Kidney (tissue), 14 donors: ENCODE results near the gene HSP90AB1. TPM values are rescaled to one million over a fixed set of nuclear protein-coding genes. Genes with fewer than 3 reads are reported as not detected.
"Not testable (repeated sequence)": the region's sequence is repeated elsewhere in the genome, so short reads cannot be mapped to it uniquely, and the experiment has no call there.

Source experiments
- DNase-seq, 5 donors: peaks; one replicate each; pipeline ENCODE4 v3.0.0-alpha.2; 2013 to 2020
- FAIRE-seq: peaks from 2 replicates; lab custom pipeline; 2012; peaks lifted over from hg19 to GRCh38; lab: Jason Lieb, UNC
- H3K27ac ChIP-seq, 2 donors: one replicate each; pipeline ENCODE4 v1.7.0; 2013; ENCODE audit warnings: low read depth in 2 of 2, low read length in 2 of 2, inconsistent platforms in 1 of 2
- H3K27me3 ChIP-seq: one replicate; pipeline ENCODE4 v1.7.1; 2013; ENCODE audit warnings: low read length, inconsistent platforms; ENCODE audit not compliant: control insufficient read depth, insufficient read depth
- H3K36me3 ChIP-seq, 3 donors: one replicate each; pipeline versions ENCODE4 v1.7.0 to v1.7.1; 2013; ENCODE audit warnings: low read length in 3 of 3, control low read depth in 1 of 3, inconsistent platforms in 1 of 3; ENCODE audit not compliant: insufficient read depth in 3 of 3, control insufficient read depth in 2 of 3
- H3K4me1 ChIP-seq, 3 donors: one replicate each; pipeline versions ENCODE4 v1.7.0 to v1.7.1; 2013; ENCODE audit warnings: low read length in 3 of 3, inconsistent platforms in 1 of 3, low read depth in 1 of 3; ENCODE audit not compliant: control insufficient read depth in 2 of 3, insufficient read depth in 2 of 3
- H3K4me3 ChIP-seq, 3 donors: one replicate each; pipeline versions ENCODE4 v1.7.0 to v1.8.1; 2013; ENCODE audit warnings: low read length in 3 of 3, control low read depth in 1 of 3, inconsistent platforms in 1 of 3
- H3K9ac ChIP-seq, 3 donors: one replicate each; pipeline versions ENCODE4 v1.7.0 to v1.7.1; 2013; ENCODE audit warnings: low read length in 3 of 3, control low read depth in 1 of 3, inconsistent platforms in 1 of 3
- H3K9me3 ChIP-seq, 3 donors: one replicate each; pipeline versions ENCODE4 v1.7.0 to v1.7.1; 2013; ENCODE audit warnings: low read length in 3 of 3, control low read depth in 1 of 3, inconsistent platforms in 1 of 3; ENCODE audit not compliant: control insufficient read depth in 2 of 3, insufficient read depth in 1 of 3
- intact Hi-C: fragments of 100-400 bp; cut with DNase I; formaldehyde crosslinking; loops from one replicate; pipeline ENCODE4 v1.11.1; 2022
- polyA plus RNA-seq: library from polyadenylated mRNA; stranded (reverse); fragments of 350-450 nt; fragmentation: Illumina TruSeq; extraction: RNeasy Lipid Tissue Mini Kit (QIAGEN cat#74804); gene quantifications from one replicate; pipeline ENCODE4 v1.2.3, GENCODE V29; 2014; ENCODE audit warnings: low read depth, low replicate concordance; ENCODE audit not compliant: insufficient read depth
- total RNA-seq: library from RNA; stranded (reverse); fragmentation: NEBNext Ultra II Directional; extraction: Animal tissue kit (Norgen Biotek cat#: 25700); gene quantifications from one replicate; pipeline ENCODE4 v1.2.1, GENCODE V29; 2021
- TF ChIP-seq, protein P1 (sequence below): IDR thresholded peaks from 3 replicates; pipeline ENCODE4 v1.5.1; 2012; ENCODE audit warnings: mild to moderate bottlenecking, moderate library complexity, borderline replicate concordance; ENCODE audit not compliant: insufficient read depth; ENCODE audit errors: extremely low read depth
- donor health status: control.
- donor health status: control.
- donor health status: control.
- donor health status: control.
- donor health status: control.
- donor health status: DM: yes; HTN: yes; CAD: no.
- donor health status: Normal renal cell carcinoma (clear cell type).

HSP90AB1 gene
- total and polyA plus RNA-seq, 2 donors from 2014 or later, result 499 to 551 TPM

DNA sequence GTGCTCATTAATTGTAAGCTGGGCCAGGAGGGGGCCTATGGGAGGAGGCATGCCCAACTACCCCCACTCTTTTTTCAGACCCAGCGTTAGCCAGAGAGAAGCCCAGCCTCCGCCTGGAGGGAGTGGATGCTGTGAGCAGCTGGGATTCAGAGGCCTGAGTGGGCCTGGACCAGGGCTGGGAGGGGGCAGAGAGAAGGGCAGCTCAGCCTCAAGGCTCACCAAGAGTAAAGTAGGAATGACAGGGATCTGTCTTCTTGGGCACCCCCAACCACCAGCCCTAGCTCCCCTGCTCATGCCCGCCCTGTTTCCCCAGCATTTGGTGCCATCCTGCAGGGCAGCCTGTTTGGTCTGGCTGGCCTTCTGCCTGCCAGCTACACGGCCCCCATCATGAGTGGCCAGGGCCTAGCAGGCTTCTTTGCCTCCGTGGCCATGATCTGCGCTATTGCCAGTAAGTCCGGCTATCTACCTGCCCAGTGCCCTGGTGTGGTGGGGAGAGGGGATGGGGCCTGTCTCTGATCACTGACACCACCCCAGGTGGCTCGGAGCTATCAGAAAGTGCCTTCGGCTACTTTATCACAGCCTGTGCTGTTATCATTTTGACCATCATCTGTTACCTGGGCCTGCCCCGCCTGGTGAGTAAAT is 16.7 kb upstream of the HSP90AB1 start:
- H3K36me3 ChIP-seq, result peaks cover 0 to 5% (median 0%) of the 10 kb centered on the region in 3 donors
- H3K4me1 ChIP-seq, result peaks cover 0 to 31% (median 27%) of the 10 kb centered on the region in 3 donors
- FAIRE-seq (no peak), DNase-seq (no peak)
- no peak overlapping the region for H3K4me3 ChIP-seq
- H3K27ac ChIP-seq, result no peak overlapping the region
- H3K9ac ChIP-seq, result no peak overlapping the region
- intact Hi-C loops, result no loop called here
- TF ChIP-seq, protein P1, sequence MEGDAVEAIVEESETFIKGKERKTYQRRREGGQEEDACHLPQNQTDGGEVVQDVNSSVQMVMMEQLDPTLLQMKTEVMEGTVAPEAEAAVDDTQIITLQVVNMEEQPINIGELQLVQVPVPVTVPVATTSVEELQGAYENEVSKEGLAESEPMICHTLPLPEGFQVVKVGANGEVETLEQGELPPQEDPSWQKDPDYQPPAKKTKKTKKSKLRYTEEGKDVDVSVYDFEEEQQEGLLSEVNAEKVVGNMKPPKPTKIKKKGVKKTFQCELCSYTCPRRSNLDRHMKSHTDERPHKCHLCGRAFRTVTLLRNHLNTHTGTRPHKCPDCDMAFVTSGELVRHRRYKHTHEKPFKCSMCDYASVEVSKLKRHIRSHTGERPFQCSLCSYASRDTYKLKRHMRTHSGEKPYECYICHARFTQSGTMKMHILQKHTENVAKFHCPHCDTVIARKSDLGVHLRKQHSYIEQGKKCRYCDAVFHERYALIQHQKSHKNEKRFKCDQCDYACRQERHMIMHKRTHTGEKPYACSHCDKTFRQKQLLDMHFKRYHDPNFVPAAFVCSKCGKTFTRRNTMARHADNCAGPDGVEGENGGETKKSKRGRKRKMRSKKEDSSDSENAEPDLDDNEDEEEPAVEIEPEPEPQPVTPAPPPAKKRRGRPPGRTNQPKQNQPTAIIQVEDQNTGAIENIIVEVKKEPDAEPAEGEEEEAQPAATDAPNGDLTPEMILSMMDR, result no peak
- H3K27me3 ChIP-seq, result no peaks in the 10 kb centered on the region
- H3K9me3 ChIP-seq, result no peaks in the 10 kb centered on the region

DNA sequence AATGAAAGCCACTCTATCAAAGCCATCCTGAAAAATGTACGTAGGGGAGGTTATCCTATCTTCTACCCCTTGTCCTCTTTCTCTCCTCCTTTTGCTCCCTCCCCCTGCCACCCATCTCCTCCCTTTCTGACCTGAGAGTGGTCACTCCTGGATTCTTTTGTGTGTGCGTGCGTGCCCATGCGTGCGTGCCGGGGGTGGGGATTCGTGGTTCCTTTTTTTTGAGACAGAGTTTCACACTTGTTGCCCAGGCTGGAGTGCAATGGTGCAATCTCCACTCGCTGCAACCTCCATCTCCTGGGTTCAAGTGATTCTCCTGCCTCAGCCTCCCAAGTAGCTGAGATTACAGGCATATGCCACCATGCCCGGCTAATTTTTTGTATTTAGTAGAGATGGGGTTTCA is 15.5 kb upstream of the HSP90AB1 start:
- H3K4me1 ChIP-seq, result peaks cover 0 to 28% (median 24%) of the 10 kb centered on the region in 3 donors
- H3K27me3 ChIP-seq, DNase-seq, FAIRE-seq, H3K27ac ChIP-seq, intact Hi-C loops, H3K9ac ChIP-seq, H3K4me3 ChIP-seq, H3K36me3 ChIP-seq, H3K9me3 ChIP-seq: not testable (repeated sequence)

- TF ChIP-seq, protein P1, result no peak
- H3K27ac ChIP-seq, result no peak overlapping the region
- intact Hi-C loops, result no loop called here
- no peaks in the 10 kb centered on the region for H3K27me3 ChIP-seq
- no peak for FAIRE-seq
- no peak for DNase-seq
- no peak overlapping the region for H3K4me3 ChIP-seq
- H3K9ac ChIP-seq, result no peak overlapping the region
- peaks cover 0 to 28% (median 24%) of the 10 kb centered on the region in 3 donors for H3K4me1 ChIP-seq
- H3K36me3 ChIP-seq, result peaks cover 0 to 5% (median 0%) of the 10 kb centered on the region in 3 donors
- H3K9me3 ChIP-seq, result no peaks in the 10 kb centered on the region
These were observed 14.0 kb upstream of the HSP90AB1 start for GRCh38 chr6:44232676-44233566.

DNA sequence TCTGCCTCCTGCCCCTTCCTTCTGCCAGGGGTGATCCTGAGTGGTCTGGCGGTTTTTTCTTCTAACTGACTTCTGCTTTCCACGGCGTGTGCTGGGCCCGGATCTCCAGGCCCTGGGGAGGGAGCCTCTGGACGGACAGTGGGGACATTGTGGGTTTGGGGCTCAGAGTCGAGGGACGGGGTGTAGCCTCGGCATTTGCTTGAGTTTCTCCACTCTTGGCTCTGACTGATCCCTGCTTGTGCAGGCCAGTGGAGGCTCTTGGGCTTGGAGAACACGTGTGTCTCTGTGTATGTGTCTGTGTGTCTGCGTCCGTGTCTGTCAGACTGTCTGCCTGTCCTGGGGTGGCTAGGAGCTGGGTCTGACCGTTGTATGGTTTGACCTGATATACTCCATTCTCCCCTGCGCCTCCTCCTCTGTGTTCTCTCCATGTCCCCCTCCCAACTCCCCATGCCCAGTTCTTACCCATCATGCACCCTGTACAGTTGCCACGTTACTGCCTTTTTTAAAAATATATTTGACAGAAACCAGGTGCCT is 13.3 kb upstream of the HSP90AB1 start:
- H3K27ac ChIP-seq, result no peak overlapping the region
- TF ChIP-seq, protein P1, result no peak
- H3K9me3 ChIP-seq, result no peaks in the 10 kb centered on the region
- peaks cover 0 to 5% (median 0%) of the 10 kb centered on the region in 3 donors for H3K36me3 ChIP-seq
- H3K9ac ChIP-seq, result no peak overlapping the region
- FAIRE-seq, result no peak
- no peak for DNase-seq
- peaks cover 0 to 28% (median 27%) of the 10 kb centered on the region in 3 donors for H3K4me1 ChIP-seq
- intact Hi-C loops, result no loop called here
- no peak overlapping the region for H3K4me3 ChIP-seq
- no peaks in the 10 kb centered on the region for H3K27me3 ChIP-seq
